K562 (cell line): ENCODE results near the gene CCT5. TPM values are rescaled to one million over a fixed set of nuclear protein-coding genes. Genes with fewer than 3 reads are reported as not detected.
A peak's percentile ranks its signal among the peaks of the same experiment; 100 is the strongest.

Experiments used
- BACH1 ChIP-seq: fragments of 200-800 bp; sonication (Bioruptor generic); IDR thresholded peaks from 2 replicates; pipeline ENCODE4 v1.6.1; 2016; ENCODE audit warnings: missing genetic modification characterization, missing compliant biosample characterization
- CC2D1A ChIP-seq: fragments of 450-650 bp; IDR thresholded peaks from 2 replicates; pipeline ENCODE4 v1.6.1; 2017; ENCODE audit warnings: mild to moderate bottlenecking
- DACH1 ChIP-seq: fragments of 450-650 bp; IDR thresholded peaks from 2 replicates; pipeline ENCODE4 v1.6.1; 2018; ENCODE audit not compliant: partially characterized antibody
- EGR1 ChIP-seq: fragments of 450-650 bp; conservative IDR thresholded peaks from 2 replicates; pipeline ENCODE4 v1.6.1; 2017; ENCODE audit warnings: mild to moderate bottlenecking
- KAT2B ChIP-seq: IDR thresholded peaks from one replicate; pipeline ENCODE4 v1.6.1; 2012; ENCODE audit warnings: low read depth, mild to moderate bottlenecking, control low read depth, inconsistent platforms, low read length, moderate library complexity
- KLF16 ChIP-seq: IDR thresholded peaks from 2 replicates; pipeline ENCODE4 v1.6.1; 2016; ENCODE audit warnings: antibody characterized with exemption
- MYNN ChIP-seq, 2 experiments: sonication (generic); formaldehyde crosslinking in 1 of 2; IDR thresholded peaks; 2 replicates each; pipeline versions ENCODE4 v1.5.0 to v1.6.1; 2016 to 2020; ENCODE audit warnings: antibody characterized with exemption in 1 of 2, missing genetic modification reagents in 1 of 2
- NCOA4 ChIP-seq: fragments of 450-650 bp; IDR thresholded peaks from 2 replicates; pipeline ENCODE4 v1.6.1; 2018; ENCODE audit warnings: mild to moderate bottlenecking; ENCODE audit not compliant: partially characterized antibody
- OTX1 ChIP-seq: fragments of 450-650 bp; formaldehyde crosslinking; IDR thresholded peaks from 2 replicates; pipeline ENCODE4 v1.4.0; 2022; ENCODE audit warnings: mild to moderate bottlenecking
- PRDM10 ChIP-seq: fragments of 450-650 bp; IDR thresholded peaks from 2 replicates; pipeline ENCODE4 v1.6.1; 2018; ENCODE audit not compliant: partially characterized antibody
- RBBP5 ChIP-seq: fragments of 200-600 bp; sonication (generic); IDR thresholded peaks from 2 replicates; pipeline ENCODE4 v1.6.1; 2012; ENCODE audit warnings: borderline replicate concordance, mild to moderate bottlenecking, low read length, control low read depth, inconsistent platforms; ENCODE audit not compliant: insufficient read depth, poor library complexity, severe bottlenecking
- RFX7 ChIP-seq: fragments of 250-450 bp; sonication (Bioruptor Pico); IDR thresholded peaks from 2 replicates; pipeline ENCODE4 v1.5.1; 2021; ENCODE audit warnings: mild to moderate bottlenecking
- SMC3 ChIP-seq: conservative IDR thresholded peaks from 2 replicates; pipeline ENCODE4 v1.6.1; 2011; ENCODE audit warnings: low read depth, low read length, improper control_type of control experiment; ENCODE audit not compliant: insufficient read depth
- SREBF1 ChIP-seq: fragments of 150-350 bp; IDR thresholded peaks from 2 replicates; pipeline ENCODE4 v1.6.1; 2014; ENCODE audit warnings: antibody characterized with exemption, low read depth, low read length, borderline replicate concordance
- SRF ChIP-seq, 2 experiments: fragments of 250-450, 450-650 bp in 1 of 2; sonication (Bioruptor Pico) in 1 of 2; sonication (generic) in 1 of 2; formaldehyde crosslinking; IDR thresholded peaks; 2 replicates each; pipeline versions ENCODE4 v1.5.0 to v1.5.1; 2020 to 2022; ENCODE audit warnings: mild to moderate bottlenecking in 1 of 2, missing genetic modification reagents in 1 of 2
- TBP ChIP-seq: optimal IDR thresholded peaks from 2 replicates; pipeline ENCODE3; 2011; ENCODE audit warnings: low read depth, low read length, improper control_type of control experiment
- TRIM24 ChIP-seq, 2 experiments: fragments of 450-650 bp; IDR thresholded peaks; 2 replicates each; pipeline ENCODE4 v1.6.1; 2016
- ZC3H4 ChIP-seq: sonication (generic); formaldehyde crosslinking; IDR thresholded peaks from 2 replicates; pipeline ENCODE4 v1.9.0; 2021; ENCODE audit warnings: missing genetic modification reagents, borderline replicate concordance
- ZHX1 ChIP-seq: fragments of 150-350 bp; conservative IDR thresholded peaks from 2 replicates; pipeline ENCODE4 v1.6.1; 2014; ENCODE audit warnings: low read length
- ZNF165 ChIP-seq: fragments of 250-450 bp; sonication (Bioruptor Pico); IDR thresholded peaks from 2 replicates; pipeline ENCODE4 v1.4.0; 2020; ENCODE audit warnings: borderline replicate concordance
- ZNF197 ChIP-seq: fragments of 200-800 bp; sonication (Bioruptor generic); IDR thresholded peaks from 2 replicates; pipeline ENCODE4 v1.6.1; 2016; ENCODE audit warnings: low read depth, missing genetic modification characterization, missing compliant biosample characterization
- ZNF24 ChIP-seq: fragments of 450-650 bp; IDR thresholded peaks from 2 replicates; pipeline ENCODE4 v1.6.1; 2016
- polyA plus RNA-seq, 8 experiments: library from polyadenylated mRNA; depleted of rRNA in 4 of 8; stranded (reverse) in 5 of 8; unstranded in 3 of 8; fragments of >200 nt; fragmentation: Nextera tagmentation in 2 of 8; fragmentation: Illumina TruSeq in 1 of 8; extraction: Ambion mirVana in 2 of 8; extraction: Trizol in 1 of 8; gene quantifications; 2 replicates each; pipeline versions ENCODE4 v1.2.1 to v1.2.3, GENCODE V29; 2011 to 2014; ENCODE audit warnings: inconsistent platforms in 1 of 8, missing spikeins in 1 of 8
- total RNA-seq, 7 experiments: library from RNA; depleted of rRNA in 6 of 7; stranded (reverse); fragments of >200 nt in 6 of 7; fragmentation: Illumina TruSeq in 2 of 7; extraction: Trizol in 2 of 7; gene quantifications; 2 replicates each; pipeline versions ENCODE4 v1.2.1 to v1.2.3, GENCODE V29; 2011 to 2021; ENCODE audit warnings: low replicate concordance in 1 of 7
- TF ChIP-seq, protein P1 (sequence below): fragments of 450-650 bp; formaldehyde crosslinking; conservative IDR thresholded peaks from 2 replicates; pipeline ENCODE4 v1.4.0; 2022; ENCODE audit warnings: mild to moderate bottlenecking, missing genetic modification characterization

CCT5 gene
- total and polyA plus RNA-seq, 9 of the 15 experiments (the other 6 are each of a cell fraction or from before 2014, with no cell fraction given): 782 to 1,606 (median 1,153) TPM

- TF ChIP-seq ZNF197 (CRISPR knock-in tag) (peak; percentile 92), DACH1 (peak; percentile 7), CC2D1A (no peak; the same call in 1 of the 2 replicates), TRIM24 (IDR thresholded peaks at IDR 0.05) (peak; percentile 8 to 84; a peak in 3 of 4 replicates), TBP (no peak), BACH1 (tag) (peak; percentile 69; the same call in 1 of the 2 replicates), ZHX1 (no peak), MYNN (IDR thresholded peaks at IDR 0.05) (peak; percentile 75), MYNN (CRISPR knock-in tag; IDR thresholded peaks at IDR 0.05) (no peak), ZC3H4 (CRISPR knock-in tag) (no peak), EGR1 (no peak; the same call in 1 of the 2 replicates), SRF (CRISPR knock-in tag; IDR thresholded peaks at IDR 0.05) (no peak), SMC3 (no peak), SREBF1 (no peak), NCOA4 (no peak), ZNF24 (peak; percentile 49; the same call in 1 of the 2 replicates), RBBP5 (peak; percentile 53), ZNF165 (CRISPR knock-in tag) (peak; percentile 89), KLF16 (peak; percentile 38; the same call in 1 of the 2 replicates), RFX7 (no peak), PRDM10 (peak; percentile 53), OTX1 (CRISPR knock-in tag) (peak; percentile 91), KAT2B (no peak)
- TF ChIP-seq, protein P1, sequence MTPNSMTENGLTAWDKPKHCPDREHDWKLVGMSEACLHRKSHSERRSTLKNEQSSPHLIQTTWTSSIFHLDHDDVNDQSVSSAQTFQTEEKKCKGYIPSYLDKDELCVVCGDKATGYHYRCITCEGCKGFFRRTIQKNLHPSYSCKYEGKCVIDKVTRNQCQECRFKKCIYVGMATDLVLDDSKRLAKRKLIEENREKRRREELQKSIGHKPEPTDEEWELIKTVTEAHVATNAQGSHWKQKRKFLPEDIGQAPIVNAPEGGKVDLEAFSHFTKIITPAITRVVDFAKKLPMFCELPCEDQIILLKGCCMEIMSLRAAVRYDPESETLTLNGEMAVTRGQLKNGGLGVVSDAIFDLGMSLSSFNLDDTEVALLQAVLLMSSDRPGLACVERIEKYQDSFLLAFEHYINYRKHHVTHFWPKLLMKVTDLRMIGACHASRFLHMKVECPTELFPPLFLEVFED (CRISPR knock-in tag): peak; percentile 95
These were observed 53.7 kb downstream of the CCT5 start (continued) for GRCh38 chr5:10303699-10304170.
